HG03066 (cell line): ENCODE measurements around the gene SNRPD2.
A peak's percentile ranks its signal among the peaks of the same experiment; 100 is the strongest.
"Not testable (repeated sequence)": the region's sequence is repeated elsewhere in the genome, so short reads cannot be mapped to it uniquely, and the experiment has no call there.

ENCODE experiments used
- ATAC-seq: cut with Tn5 transposase; IDR thresholded peaks from one replicate; pipeline ENCODE4 v1.9.1; 2021; ENCODE audit warnings: low read depth; ENCODE audit not compliant: unreplicated experiment

The SNRPD2 gene

GRCh38 chr19:45691516-45692186 is at the start of gene SNRPD2:
Gene SNRPD2 (minus strand): TSS chr19:45691953. CDS start chr19:45691888, 65 bp downstream.
- ATAC-seq = peak; percentile 49

GRCh38 chr19:45739498-45740439 is 48.0 kb upstream of the SNRPD2 start:
- ATAC-seq = no peak

GRCh38 chr19:45733160-45733810 is 41.5 kb upstream of the SNRPD2 start, which contains the start of gene MEIOSIN:
Gene MEIOSIN (plus strand): TSS chr19:45733439. CDS start chr19:45735377, 1,938 bp downstream.
- ATAC-seq = no peak

GRCh38 chr19:45730368-45731288 is 38.9 kb upstream of the SNRPD2 start, which contains the start of gene FBXO46:
Gene FBXO46 (minus strand): TSS chr19:45730896. CDS start chr19:45713495, 17,401 bp downstream.
- peak; percentile 96 for ATAC-seq

GRCh38 chr19:45729800-45730290 is 38.1 kb upstream of the SNRPD2 start:
- no peak for ATAC-seq

GRCh38 chr19:45728683-45729082 is 36.9 kb upstream of the SNRPD2 start:
- ATAC-seq = not testable (repeated sequence)

- ATAC-seq = not testable (repeated sequence)
Observed at GRCh38 chr19:45720065-45720464, 28.3 kb upstream of the SNRPD2 start.

GRCh38 chr19:45717983-45718650 is 26.4 kb upstream of the SNRPD2 start:
- no peak for ATAC-seq

- ATAC-seq = peak; percentile 93
Observed at GRCh38 chr19:45717131-45717982, 25.6 kb upstream of the SNRPD2 start.

- no peak for ATAC-seq
Observed at GRCh38 chr19:45716359-45717130, 24.8 kb upstream of the SNRPD2 start.

- ATAC-seq = no peak
Observed at GRCh38 chr19:45715139-45715538, 23.4 kb upstream of the SNRPD2 start.

- no peak for ATAC-seq
Observed at GRCh38 chr19:45713141-45713540, 21.4 kb upstream of the SNRPD2 start.

- no peak for ATAC-seq
Observed at GRCh38 chr19:45712699-45713067, 20.9 kb upstream of the SNRPD2 start.

GRCh38 chr19:45711851-45712698 is 20.3 kb upstream of the SNRPD2 start:
- ATAC-seq = no peak

GRCh38 chr19:45710356-45711130 is 18.8 kb upstream of the SNRPD2 start:
- no peak for ATAC-seq
